H9 (cell line): ENCODE measurements around the gene PHOSPHO1. TPM values are rescaled to one million over a fixed set of nuclear protein-coding genes. Genes with fewer than 3 reads are reported as not detected.

Source experiments
- DNase-seq: peaks from one replicate; pipeline ENCODE4 v3.0.0-alpha.2; 2017
- H2AFZ ChIP-seq: one replicate; pipeline ENCODE4 v1.6.1; 2013; ENCODE audit warnings: mild to moderate bottlenecking, low read length, control low read depth, moderate library complexity
- H2AK5ac ChIP-seq: 2 replicates; pipeline ENCODE4 v1.6.1; 2013; ENCODE audit warnings: low read length, control low read depth, mixed read lengths; ENCODE audit not compliant: insufficient read length
- H2BK120ac ChIP-seq: one replicate; pipeline ENCODE4 v1.6.1; 2013; ENCODE audit warnings: low read depth, mild to moderate bottlenecking, low read length, control low read depth, inconsistent platforms; ENCODE audit not compliant: poor library complexity, severe bottlenecking
- H2BK12ac ChIP-seq: 2 replicates; pipeline ENCODE4 v1.6.1; 2013; ENCODE audit warnings: low read length, control low read depth, mixed read lengths, low read depth; ENCODE audit not compliant: insufficient read length
- H2BK15ac ChIP-seq: 2 replicates; pipeline ENCODE4 v1.6.1; 2013; ENCODE audit warnings: low read depth, low read length, control low read depth
- H2BK20ac ChIP-seq: one replicate; pipeline ENCODE4 v1.6.1; 2013; ENCODE audit warnings: low read depth, mild to moderate bottlenecking, low read length, control low read depth, inconsistent platforms; ENCODE audit not compliant: poor library complexity, severe bottlenecking
- H2BK5ac ChIP-seq: 2 replicates; pipeline ENCODE4 v1.6.1; 2013; ENCODE audit warnings: low read length, control low read depth, mixed read lengths; ENCODE audit not compliant: insufficient read length
- H3K14ac ChIP-seq: 2 replicates; pipeline ENCODE4 v1.6.1; 2013; ENCODE audit warnings: low read length, control low read depth; ENCODE audit not compliant: insufficient read depth
- H3K18ac ChIP-seq: 2 replicates; pipeline ENCODE4 v1.6.1; 2013; ENCODE audit warnings: low read depth, mild to moderate bottlenecking, mixed read lengths, low read length, control low read depth; ENCODE audit not compliant: insufficient read length
- H3K23ac ChIP-seq: 2 replicates; pipeline ENCODE4 v1.6.1; 2013; ENCODE audit warnings: low read length, control low read depth, mixed read lengths, low read depth; ENCODE audit not compliant: insufficient read length
- H3K23me2 ChIP-seq: 2 replicates; pipeline ENCODE4 v1.6.1; 2013; ENCODE audit warnings: low read depth, mild to moderate bottlenecking, mixed read lengths, low read length, control low read depth; ENCODE audit not compliant: insufficient read length, poor library complexity, severe bottlenecking
- H3K27ac ChIP-seq: 2 replicates; pipeline ENCODE4 v1.5.1; 2013; ENCODE audit warnings: low read length, control low read depth, mixed read lengths, low read depth; ENCODE audit not compliant: insufficient read length
- H3K27me3 ChIP-seq: 2 replicates; pipeline ENCODE4 v1.6.1; 2013; ENCODE audit warnings: low read length, control low read depth, inconsistent platforms; ENCODE audit not compliant: insufficient read depth
- H3K4ac ChIP-seq: 2 replicates; pipeline ENCODE4 v1.6.1; 2013; ENCODE audit warnings: low read depth, mild to moderate bottlenecking, control low read depth, inconsistent platforms, low read length, moderate library complexity
- H3K4me1 ChIP-seq: 2 replicates; pipeline ENCODE4 v1.6.1; 2013; ENCODE audit warnings: low read length, control low read depth, inconsistent platforms; ENCODE audit not compliant: insufficient read depth
- H3K4me2 ChIP-seq: 2 replicates; pipeline ENCODE4 v1.6.1; 2013; ENCODE audit warnings: low read length, control low read depth, mixed read lengths; ENCODE audit not compliant: insufficient read length, insufficient read depth
- H3K56ac ChIP-seq: 2 replicates; pipeline ENCODE4 v1.6.1; 2013; ENCODE audit warnings: low read depth, mild to moderate bottlenecking, mixed read lengths, low read length, control low read depth; ENCODE audit not compliant: insufficient read length
- H3K79me1 ChIP-seq: 2 replicates; pipeline ENCODE4 v1.6.1; 2013; ENCODE audit warnings: low read depth, mild to moderate bottlenecking, moderate library complexity, low read length, control low read depth, inconsistent platforms; ENCODE audit not compliant: insufficient read depth, poor library complexity, severe bottlenecking
- H3K79me2 ChIP-seq: 2 replicates; pipeline ENCODE4 v1.6.1; 2013; ENCODE audit warnings: low read length, control low read depth, inconsistent platforms; ENCODE audit not compliant: insufficient read depth
- H3K9ac ChIP-seq: 2 replicates; pipeline ENCODE4 v1.6.1; 2013; ENCODE audit warnings: low read length, control low read depth, mixed read lengths; ENCODE audit not compliant: insufficient read length; ENCODE audit errors: extremely low read depth
- H3K9me3 ChIP-seq: one replicate; pipeline ENCODE4 v1.6.1; 2013; ENCODE audit warnings: low read depth, low read length, inconsistent platforms; ENCODE audit not compliant: control insufficient read depth
- H3T11ph ChIP-seq: one replicate; pipeline ENCODE4 v1.6.1; 2013; ENCODE audit warnings: mild to moderate bottlenecking, low read length, control low read depth, inconsistent platforms
- H4K20me1 ChIP-seq: one replicate; pipeline ENCODE4 v1.6.1; 2013; ENCODE audit not compliant: control insufficient read depth, insufficient read length, insufficient read depth
- H4K5ac ChIP-seq: 2 replicates; pipeline ENCODE4 v1.6.1; 2013; ENCODE audit warnings: low read depth, mild to moderate bottlenecking, mixed read lengths, low read length, control low read depth; ENCODE audit not compliant: insufficient read length
- H4K8ac ChIP-seq: replicated peaks from 2 replicates; pipeline ENCODE4 v1.6.1; 2013; ENCODE audit warnings: low read length, control low read depth, mixed read lengths, low read depth; ENCODE audit not compliant: insufficient read length
- H4K91ac ChIP-seq: 2 replicates; pipeline ENCODE4 v1.6.1; 2013; ENCODE audit warnings: low read depth, mild to moderate bottlenecking, moderate library complexity, mixed read lengths, low read length, control low read depth; ENCODE audit not compliant: insufficient read length
- H3K27ac Mint-ChIP-seq, 3 experiments: 2 replicates in 2 of 3; 3 replicates in 1 of 3; pipeline ENCODE4 v1.8.0; 2020 to 2021; ENCODE audit warnings: mixed read lengths in 3 of 3, mild to moderate bottlenecking in 1 of 3, moderate library complexity in 1 of 3
- H3K27me3 Mint-ChIP-seq: 2 replicates; pipeline ENCODE4 v1.8.0; 2021; ENCODE audit warnings: low read depth, mild to moderate bottlenecking, moderate library complexity, mixed read lengths
- H3K36me3 Mint-ChIP-seq, 3 experiments: 2 replicates in 2 of 3; 3 replicates in 1 of 3; pipeline ENCODE4 v1.8.0; 2020 to 2021; ENCODE audit warnings: low read depth in 3 of 3, mixed read lengths in 3 of 3; ENCODE audit not compliant: insufficient read depth in 1 of 3
- H3K4me1 Mint-ChIP-seq, 2 experiments: 2 replicates each; pipeline ENCODE4 v1.8.0; 2020; ENCODE audit warnings: mixed read lengths in 2 of 2
- H3K4me3 Mint-ChIP-seq, 2 experiments: 2 replicates in 1 of 2; 3 replicates in 1 of 2; pipeline ENCODE4 v1.8.0; 2020 to 2021; ENCODE audit warnings: mild to moderate bottlenecking in 2 of 2, mixed read lengths in 2 of 2, moderate library complexity in 1 of 2
- H3K9me3 Mint-ChIP-seq, 2 experiments: 2 replicates in 1 of 2; 3 replicates in 1 of 2; pipeline ENCODE4 v1.8.0; 2020; ENCODE audit warnings: mild to moderate bottlenecking in 2 of 2, mixed read lengths in 2 of 2, moderate library complexity in 1 of 2
- WGBS: extraction: QIAGEN DNeasy Blood & Tissue Kit; methylation state at CpG from one replicate; pipeline ENCODE4 v1.1.7; 2013; ENCODE audit warnings: missing lambda C conversion rate, low lambda C conversion rate, mixed read lengths; ENCODE audit not compliant: insufficient read length; ENCODE audit errors: extremely low coverage; 5-methylcytosine and 5-hydroxymethylcytosine counted together
- total RNA-seq: library from RNA; stranded (reverse); gene quantifications from 2 replicates; pipeline ENCODE4 v1.2.1, GENCODE V29; 2021
- TF ChIP-seq, protein P1 (sequence below): fragments of 200-600 bp; sonication (generic); conservative IDR thresholded peaks from 3 replicates; pipeline ENCODE4 v1.8.0; 2021; ENCODE audit warnings: antibody characterized with exemption, mild to moderate bottlenecking

Gene PHOSPHO1
- total RNA-seq, 1 experiment from 2014 or later, result 0.63 TPM

DNA sequence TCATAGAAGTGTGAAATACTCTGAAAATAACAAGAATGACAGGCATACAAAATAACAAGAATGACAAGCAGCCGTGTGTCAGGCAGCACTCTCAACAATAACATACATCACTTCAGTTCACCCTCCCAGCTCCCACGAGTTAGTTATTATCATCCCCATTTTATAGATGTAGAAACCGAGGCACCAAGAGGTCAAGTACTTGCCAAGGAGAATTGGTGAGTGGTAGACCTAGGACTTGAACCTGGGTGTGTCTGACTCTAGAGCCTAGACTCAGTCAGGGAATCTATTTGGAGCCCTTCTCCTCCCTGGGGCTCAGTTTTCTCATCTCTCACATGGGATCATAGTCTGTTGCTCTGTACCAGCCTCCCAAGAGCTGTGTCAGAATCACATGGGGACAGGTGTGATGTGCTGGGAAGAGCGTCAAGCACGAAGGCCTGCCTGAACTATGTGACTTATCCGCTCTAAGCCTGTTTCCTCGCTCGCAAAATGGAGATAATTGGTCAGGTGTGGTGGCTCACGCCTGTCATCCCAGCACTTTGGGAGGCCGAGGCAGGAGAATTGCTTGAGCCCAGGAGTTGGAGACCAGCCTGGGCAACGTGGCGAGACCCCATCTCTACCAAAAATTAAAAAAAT lies 19.4 kb upstream of the PHOSPHO1 start:
- Mint-ChIP-seq H3K4me3 (no peak overlapping the region), H3K4me1 (peaks cover 4% of the 10 kb centered on the region in 2 experiments; a peak in 1 of 4 replicates), H3K27me3 (peaks cover 4% of the 10 kb centered on the region), H3K9me3 (no peaks in the 10 kb centered on the region), H3K27ac (no peak overlapping the region), H3K36me3 (no peaks in the 10 kb centered on the region)
- Histone ChIP-seq H3K27me3 (no peaks in the 10 kb centered on the region), H3K9me3 (no peaks in the 10 kb centered on the region), H3K14ac (no peak overlapping the region), H2BK5ac (no peak overlapping the region), H3K18ac (no peak overlapping the region), H2AFZ (no peak overlapping the region), H2BK20ac (no peak overlapping the region), H4K20me1 (no peaks in the 10 kb centered on the region), H4K5ac (no peak overlapping the region), H3K56ac (no peak overlapping the region), H4K91ac (no peak overlapping the region), H2BK15ac (no peak overlapping the region), H3K23ac (no peak overlapping the region), H4K8ac (no peak overlapping the region), H3T11ph (no peak overlapping the region), H2AK5ac (no peak overlapping the region), H3K27ac (no peak overlapping the region), H3K79me2 (no peaks in the 10 kb centered on the region), H3K79me1 (no peaks in the 10 kb centered on the region), H3K4me1 (no peaks in the 10 kb centered on the region), H3K4ac (no peak overlapping the region), H3K4me2 (no peak overlapping the region), H2BK120ac (no peak overlapping the region), H3K9ac (no peak overlapping the region), H2BK12ac (no peak overlapping the region), H3K23me2 (no peaks in the 10 kb centered on the region)
- no CpG with 5 or more reads among the region's 12 CpGs for WGBS
- TF ChIP-seq, protein P1, sequence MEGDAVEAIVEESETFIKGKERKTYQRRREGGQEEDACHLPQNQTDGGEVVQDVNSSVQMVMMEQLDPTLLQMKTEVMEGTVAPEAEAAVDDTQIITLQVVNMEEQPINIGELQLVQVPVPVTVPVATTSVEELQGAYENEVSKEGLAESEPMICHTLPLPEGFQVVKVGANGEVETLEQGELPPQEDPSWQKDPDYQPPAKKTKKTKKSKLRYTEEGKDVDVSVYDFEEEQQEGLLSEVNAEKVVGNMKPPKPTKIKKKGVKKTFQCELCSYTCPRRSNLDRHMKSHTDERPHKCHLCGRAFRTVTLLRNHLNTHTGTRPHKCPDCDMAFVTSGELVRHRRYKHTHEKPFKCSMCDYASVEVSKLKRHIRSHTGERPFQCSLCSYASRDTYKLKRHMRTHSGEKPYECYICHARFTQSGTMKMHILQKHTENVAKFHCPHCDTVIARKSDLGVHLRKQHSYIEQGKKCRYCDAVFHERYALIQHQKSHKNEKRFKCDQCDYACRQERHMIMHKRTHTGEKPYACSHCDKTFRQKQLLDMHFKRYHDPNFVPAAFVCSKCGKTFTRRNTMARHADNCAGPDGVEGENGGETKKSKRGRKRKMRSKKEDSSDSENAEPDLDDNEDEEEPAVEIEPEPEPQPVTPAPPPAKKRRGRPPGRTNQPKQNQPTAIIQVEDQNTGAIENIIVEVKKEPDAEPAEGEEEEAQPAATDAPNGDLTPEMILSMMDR, result no peak
- no peak for DNase-seq
